HG03025 (cell line): Measurements from ENCODE around the gene OR4S1.
"Not testable (repeated sequence)": the region's sequence is repeated elsewhere in the genome, so short reads cannot be mapped to it uniquely, and the experiment has no call there.

Experiments
- ATAC-seq: cut with Tn5 transposase; IDR thresholded peaks from one replicate; pipeline ENCODE4 v1.9.1; 2021; ENCODE audit warnings: mild to moderate bottlenecking, moderate library complexity; ENCODE audit not compliant: unreplicated experiment, low FRiP score

OR4S1 gene, protein sequence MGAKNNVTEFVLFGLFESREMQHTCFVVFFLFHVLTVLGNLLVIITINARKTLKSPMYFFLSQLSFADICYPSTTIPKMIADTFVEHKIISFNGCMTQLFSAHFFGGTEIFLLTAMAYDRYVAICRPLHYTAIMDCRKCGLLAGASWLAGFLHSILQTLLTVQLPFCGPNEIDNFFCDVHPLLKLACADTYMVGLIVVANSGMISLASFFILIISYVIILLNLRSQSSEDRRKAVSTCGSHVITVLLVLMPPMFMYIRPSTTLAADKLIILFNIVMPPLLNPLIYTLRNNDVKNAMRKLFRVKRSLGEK

DNA sequence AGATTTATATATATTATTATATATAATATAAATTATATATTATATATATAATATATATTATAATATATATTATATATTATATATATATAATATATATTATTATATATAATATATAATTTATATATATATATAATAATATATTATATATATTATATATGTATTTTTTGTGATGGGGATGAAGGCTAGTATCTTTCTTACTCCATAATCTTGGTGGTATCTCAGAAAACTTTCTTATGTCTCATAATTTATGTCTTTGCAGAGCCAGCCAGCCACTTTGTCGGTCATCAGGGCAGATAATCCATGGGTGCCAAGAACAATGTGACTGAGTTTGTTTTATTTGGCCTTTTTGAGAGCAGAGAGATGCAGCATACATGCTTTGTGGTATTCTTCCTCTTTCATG, at the start of gene OR4S1:
OR4S1 (plus strand) TSS at position 301 of the 400 bp plus-strand sequence; CDS start at position 301, 0 bp downstream.
- no peak for ATAC-seq

DNA sequence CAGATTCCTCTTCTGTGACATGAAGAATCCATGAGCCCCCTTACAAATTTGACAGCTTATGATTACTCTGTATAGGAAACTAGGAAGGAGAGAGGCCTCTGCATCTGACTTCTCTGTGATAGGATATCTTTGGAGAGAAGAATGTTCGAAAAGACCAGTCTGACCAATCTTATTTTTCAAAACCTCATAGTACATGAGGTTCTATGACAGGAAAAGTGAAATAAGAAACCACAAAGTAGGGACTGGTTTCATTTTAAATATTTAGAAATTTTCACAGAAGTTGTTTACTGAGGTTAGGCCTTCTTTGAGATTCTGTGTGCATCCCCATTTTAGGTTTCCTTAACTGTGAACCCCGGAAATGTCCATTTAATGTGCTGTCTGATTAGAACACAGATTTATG, 44.4 kb upstream of the OR4S1 start:
- ATAC-seq: peak; percentile 69

DNA sequence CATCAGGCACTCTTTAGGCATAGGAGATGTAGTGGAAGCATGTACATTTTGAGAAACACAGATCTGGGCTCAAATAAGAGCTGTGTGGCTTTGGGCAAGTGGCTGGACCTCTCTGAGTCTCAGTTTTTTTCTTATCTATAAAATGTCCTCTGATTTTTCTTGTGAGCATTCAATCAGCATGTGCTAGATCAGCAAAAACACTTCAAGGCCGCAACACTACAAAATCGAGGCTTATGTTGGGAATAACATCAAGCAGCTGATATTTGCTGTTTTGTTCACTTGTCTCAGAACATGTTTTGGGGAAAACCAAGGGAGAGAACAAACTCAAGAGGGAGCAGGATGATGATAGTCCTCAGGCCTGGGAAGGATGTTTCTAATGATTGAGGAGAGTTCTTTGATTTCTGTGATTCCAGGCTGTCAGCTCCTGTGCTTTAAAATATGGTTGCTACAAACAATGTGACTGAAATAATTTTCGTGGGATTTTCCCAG, 42.6 kb upstream of the OR4S1 start, which contains the start of gene OR4X1:
OR4X1 (plus strand) TSS at position 439 of the 489 bp plus-strand sequence; CDS start at position 439, 0 bp downstream.
- ATAC-seq: no peak

DNA sequence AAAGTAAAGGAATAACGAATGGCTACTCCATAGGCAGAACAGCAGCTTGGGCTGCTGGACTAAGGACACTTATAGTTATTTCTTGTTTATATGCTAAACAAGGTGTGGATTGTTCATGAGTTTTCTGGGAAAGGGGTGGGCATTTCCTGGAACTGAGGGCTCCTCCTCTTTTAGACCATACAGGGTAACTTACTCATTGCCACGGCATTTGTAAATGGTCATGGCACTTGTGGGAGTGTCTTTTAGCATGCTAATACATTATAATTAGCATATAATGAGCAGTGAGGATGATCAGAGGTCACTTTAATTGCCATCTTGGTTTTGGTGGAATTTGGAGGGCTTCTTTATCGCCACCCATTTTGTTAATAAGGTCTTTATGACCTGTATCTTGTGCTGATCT, 35.4 kb upstream of the OR4S1 start:
- ATAC-seq: no peak

DNA sequence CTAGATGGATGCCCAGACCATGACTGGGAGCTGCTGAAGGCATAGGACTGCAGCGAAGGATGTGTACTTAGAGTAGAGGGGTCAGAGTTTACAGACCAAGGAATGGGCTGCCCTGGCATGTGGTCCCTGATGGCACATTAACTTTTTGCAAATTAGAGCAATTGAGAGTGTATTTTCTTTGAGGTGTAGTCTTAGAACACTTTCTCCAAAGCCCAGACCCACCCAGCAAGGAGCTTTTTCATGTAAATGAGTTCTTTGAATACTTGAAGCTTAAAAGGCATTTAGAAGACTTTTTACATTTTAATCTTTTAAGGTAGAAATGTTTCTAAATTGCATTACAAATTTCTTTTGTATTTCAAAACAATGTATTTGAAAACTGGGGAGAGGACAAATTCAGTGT, 33.4 kb upstream of the OR4S1 start:
- ATAC-seq: no peak

DNA sequence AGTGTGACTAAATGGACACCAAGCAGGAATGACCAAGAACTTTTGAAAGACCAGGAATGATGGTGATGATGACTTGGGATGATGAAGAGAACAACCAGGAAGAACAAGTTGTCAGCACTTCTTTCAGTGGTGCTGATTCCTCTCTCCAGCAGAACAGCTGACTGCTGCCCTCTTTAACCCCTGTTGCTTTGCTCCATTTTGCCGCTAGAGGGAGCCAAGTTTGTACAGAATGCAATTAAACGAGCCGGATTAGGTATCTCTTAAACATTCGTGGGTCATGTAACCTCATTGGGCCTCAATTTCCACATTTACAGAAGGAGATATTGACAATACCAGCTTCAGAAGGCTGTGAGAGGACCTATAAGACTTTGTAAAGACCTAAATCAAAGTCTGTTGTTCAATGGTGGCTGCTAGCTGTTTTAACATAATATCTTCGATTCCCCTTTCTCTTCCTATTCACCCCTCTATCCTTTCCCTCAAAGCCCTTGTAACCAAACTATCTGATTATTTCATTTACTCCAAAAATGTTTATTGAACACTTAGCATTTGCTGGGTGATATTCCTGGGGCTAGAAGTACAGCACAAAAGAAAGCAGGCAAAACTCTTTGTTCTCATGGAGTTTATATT, 1.9 kb downstream of the OR4S1 start:
- peak; percentile 76 for ATAC-seq

DNA sequence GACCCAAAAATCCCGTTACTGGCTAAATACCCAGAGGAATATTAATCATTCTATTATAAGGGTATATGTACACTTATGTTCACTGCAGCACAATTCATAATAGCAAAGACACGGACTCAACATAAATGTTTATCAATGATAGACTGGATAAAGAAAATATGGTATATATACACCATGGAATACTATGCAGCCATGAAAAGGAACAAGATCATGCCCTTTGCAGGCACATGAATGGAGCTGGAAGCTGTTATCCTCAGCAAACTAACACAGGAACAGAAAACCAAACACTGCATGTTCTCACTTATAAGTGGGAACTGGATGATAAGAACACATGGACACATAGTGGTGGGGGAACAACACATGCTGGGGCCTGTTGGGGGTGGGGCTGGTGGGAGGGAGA, 7.6 kb downstream of the OR4S1 start:
- ATAC-seq: not testable (repeated sequence)

DNA sequence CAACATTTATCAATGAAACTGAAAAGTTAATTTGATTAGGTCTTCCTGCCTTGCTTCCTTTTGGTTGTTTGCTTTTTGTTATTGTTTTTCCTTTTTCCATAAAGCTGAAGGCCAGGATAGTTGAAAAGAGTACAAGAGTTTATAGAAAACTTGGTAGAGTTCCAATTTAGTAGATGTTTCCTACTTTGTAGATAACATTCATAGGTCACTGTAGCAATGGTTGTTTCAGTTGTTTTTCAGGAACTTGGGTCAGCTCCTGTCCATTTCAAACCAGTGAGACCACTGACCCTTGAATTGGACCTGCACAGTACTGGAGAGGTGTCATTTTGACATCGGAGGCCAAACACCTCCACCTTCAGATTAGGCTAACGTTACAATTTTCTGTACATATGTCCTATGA, 13.8 kb downstream of the OR4S1 start:
- ATAC-seq: not testable (repeated sequence)

DNA sequence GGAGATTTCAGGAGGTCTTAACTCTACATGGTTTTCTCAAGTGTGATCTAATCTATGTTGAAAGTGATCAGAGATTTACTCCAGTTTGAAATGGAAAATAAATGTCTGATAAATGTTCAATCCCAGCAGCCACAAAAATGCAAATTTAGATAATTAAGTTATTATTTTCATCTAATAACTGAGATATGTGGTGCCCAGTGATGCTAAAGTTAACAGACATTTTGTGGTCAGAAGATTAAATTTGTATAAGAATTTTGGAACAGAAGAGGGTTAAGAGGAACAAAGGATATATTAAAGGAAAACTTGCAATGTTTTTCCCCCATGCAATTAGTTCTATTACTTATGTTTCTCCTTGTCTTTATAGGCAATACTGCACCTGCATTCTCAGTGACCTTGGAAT, 18.6 kb downstream of the OR4S1 start, which contains the start of gene OR4C3:
OR4C3 (plus strand) TSS at position 301 of the 400 bp plus-strand sequence. CDS start 102 bp downstream, outside the sequence.
- ATAC-seq: not testable (repeated sequence)

DNA sequence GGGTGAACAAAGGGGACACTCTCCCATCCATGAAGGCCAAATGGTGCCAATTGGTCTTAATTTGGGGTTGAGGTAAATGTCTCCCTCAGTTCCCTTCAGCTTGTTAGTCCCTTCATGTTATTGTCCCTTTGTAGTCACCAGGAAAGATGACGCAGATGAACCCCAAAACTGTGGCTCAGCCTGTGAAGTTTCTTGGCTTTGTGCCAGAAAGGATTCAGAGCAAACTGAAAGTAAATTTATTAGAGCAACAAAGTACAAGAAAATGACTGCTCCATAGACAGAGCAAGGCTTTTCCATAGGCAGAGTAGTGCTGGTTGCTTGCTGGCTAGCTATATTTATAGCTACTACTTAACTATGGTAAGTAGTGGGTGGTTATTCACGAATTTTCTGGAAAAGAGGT, 35.4 kb downstream of the OR4S1 start:
- no peak for ATAC-seq

DNA sequence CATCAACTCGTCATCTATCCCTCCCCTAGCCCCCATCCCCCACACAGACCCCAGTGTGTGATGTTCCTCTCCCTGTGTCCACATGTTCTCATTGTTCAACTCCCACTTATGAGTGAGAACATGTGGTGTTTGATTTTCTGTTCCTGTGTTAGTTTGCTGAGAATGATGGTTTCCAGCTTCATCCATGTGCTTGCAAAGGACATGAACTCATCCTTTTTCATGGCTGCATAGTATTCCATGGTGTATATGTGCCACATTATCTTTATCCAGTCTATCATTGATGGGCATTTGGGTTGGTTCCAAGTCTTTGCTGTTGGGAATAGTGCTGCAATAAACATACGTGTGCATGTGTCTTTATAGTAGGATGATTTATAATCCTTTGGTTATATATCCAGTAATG, 36.5 kb downstream of the OR4S1 start:
- ATAC-seq: not testable (repeated sequence)

DNA sequence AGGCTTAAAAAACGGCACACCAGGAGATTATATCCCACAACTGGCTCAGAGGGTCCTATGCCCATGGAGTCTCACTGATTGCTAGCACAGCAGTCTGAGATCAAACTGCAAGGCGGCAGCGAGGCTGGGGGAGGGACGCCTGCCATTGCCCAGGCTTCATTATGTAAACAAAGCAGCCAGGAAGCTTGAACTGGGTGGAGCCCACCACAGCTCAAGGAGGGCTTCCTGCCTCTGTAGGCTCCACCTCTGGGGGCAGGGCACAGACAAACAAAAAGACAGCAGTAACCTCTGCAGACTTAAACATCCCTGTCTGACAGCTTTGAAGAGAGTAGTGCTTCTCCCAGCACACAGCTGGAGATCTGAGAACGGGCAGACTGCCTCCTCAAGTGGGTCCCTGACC, 40.3 kb downstream of the OR4S1 start:
- ATAC-seq: not testable (repeated sequence)

DNA sequence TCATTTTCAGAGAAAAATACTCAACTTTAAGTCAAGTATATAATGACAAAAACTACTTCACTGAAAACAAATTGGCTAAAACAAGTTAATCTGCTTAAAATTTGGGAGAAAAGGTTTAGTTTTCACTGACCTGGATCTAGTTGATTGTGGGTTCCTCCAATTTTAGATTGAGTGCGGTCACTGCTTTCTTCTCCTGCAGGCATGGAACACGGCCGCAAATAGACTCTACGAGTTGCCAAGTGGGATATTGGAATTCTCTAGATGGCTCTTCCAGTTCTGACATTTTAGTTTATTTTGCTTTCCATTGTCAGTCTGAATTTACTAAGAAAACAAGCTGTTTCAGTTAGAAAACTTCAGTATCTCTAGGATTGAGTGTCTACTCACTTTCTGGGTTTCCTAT, 48.0 kb downstream of the OR4S1 start:
- no peak for ATAC-seq

DNA sequence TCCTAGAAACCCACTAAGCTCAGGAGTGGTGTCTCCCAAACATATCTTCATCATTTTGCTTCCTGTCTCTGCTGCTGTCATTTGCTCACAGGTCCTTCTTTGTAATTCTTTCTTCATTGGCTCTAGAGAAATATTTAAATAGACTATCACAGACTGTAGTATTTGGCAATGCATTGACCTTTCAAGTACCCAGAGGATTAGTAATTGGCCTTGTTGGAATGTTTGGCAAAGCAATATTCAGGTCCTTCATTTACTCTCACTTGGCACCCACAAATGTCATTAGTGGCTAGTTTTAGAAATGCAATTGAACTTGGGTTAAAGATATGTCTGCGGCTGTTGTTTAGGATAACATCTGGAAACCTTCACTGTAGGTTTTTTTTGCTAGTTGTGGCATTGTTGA, 48.7 kb downstream of the OR4S1 start:
- no peak for ATAC-seq
